DMS53 (cell line): ENCODE data around the gene MAP1LC3B2.

Experiments used
- DNase-seq: peaks from one replicate; lab custom pipeline; 2025; lab: John Stamatoyannopoulos, UW

The MAP1LC3B2 gene

DNA sequence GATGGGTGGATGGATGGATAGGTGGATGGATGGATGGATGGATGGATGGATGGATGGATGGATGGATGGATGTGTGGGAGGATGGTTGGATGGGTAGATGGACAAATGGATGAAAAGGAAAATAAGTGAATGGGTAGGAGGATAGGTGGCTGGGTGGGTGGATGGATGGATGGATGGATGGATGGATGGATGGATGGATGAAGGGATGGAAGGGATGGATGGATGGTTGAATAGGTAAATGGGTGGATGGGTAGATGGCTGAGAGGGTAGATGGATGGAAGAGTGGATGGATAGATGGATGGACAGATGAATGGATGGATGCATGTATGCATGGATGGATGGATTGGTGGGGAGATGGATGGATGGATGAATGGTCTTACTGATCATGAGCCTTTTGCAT, 36.5 kb downstream of the MAP1LC3B2 start:
- DNase-seq: no peak

- no peak for DNase-seq
Observed at GRCh38 chr12:116597886-116598285, 38.7 kb downstream of the MAP1LC3B2 start.

DNA sequence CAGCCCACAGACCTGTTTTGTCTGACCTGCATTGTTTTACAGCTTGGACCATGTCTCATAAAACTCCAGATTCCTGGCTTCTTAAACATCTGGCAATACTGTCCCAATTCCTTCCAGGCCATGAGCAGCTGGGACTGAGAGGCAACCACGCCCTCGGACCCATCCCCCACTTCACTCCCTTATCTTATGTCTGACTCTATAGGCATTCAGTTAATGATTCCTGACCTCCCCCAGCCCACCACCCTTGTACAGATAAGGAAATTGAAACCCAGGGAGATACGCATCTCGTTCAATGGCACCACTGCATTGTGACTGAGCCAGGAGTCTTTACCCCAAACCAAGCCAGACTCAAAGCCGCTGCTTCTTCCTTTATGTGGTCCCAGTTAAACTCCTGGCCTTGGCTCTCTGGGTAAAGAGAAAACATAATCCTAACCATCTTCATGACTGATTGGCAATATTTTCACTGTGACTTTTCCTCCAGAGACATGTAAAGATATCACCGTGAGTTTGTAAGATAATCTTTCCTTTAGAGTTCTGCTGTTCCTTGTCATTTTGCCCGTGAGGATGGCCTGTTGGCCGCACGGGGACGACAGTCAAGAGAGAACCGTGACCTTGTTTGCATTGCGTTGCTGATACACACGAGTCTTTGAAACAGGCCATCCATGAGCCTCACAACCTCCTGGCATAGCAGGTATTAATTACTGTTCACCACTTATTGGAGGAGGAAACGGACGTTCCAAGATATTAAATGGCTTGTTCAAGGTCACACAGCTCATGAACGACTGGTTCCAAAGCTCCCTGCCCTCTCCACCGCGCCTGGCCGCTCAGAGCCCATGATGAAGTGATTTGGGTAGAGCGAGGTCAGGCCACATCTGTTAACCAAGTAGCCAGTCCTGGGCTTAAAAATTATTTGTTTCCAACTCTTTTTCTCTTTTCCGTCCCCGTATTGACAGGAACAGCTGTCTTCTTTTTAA, 39.4 kb downstream of the MAP1LC3B2 start:
- no peak for DNase-seq

DNA sequence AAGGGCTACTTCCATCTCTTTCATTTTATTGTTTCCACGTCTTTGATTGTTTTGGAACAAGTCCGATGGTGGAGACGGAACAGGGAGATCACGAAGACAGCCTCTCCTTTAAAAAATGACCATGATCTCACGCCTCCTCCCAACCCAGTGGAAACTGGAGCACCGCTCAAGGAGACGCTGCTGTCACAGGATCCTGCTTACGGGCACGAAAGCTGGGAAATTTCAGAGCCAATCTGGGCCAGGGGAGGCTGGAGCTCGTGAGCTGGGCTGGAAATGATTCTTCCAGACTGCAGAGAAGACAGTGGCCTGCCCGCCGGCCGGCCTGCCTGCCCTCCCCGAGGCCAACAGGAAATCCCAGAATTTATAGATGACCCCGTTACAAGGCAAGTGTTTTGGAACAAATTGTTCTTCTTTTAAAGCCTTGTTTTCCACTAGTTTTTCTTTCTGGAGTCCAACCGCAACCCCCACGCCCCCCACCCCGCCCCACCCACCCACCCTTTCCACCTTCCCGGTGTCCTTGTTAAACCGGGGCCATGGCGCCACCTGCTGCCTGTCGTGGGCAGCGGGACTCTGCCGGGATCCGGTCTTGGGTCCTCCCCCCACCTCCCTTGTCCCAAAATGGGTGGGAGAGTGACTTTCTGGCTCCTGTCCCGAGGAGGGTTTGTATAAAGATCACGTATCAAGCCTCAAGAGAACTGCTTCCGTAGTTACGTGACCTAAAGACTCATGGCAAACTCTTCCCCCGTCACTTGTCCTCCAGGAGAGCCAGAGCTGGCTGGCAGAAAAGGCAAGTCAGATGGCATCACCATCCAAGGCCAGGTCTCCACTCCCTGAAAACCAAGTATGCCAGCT, 40.3 kb downstream of the MAP1LC3B2 start:
- peak; percentile 87 for DNase-seq

GRCh38 chr12:116600959-116601918, 42.1 kb downstream of the MAP1LC3B2 start:
- no peak for DNase-seq

DNA sequence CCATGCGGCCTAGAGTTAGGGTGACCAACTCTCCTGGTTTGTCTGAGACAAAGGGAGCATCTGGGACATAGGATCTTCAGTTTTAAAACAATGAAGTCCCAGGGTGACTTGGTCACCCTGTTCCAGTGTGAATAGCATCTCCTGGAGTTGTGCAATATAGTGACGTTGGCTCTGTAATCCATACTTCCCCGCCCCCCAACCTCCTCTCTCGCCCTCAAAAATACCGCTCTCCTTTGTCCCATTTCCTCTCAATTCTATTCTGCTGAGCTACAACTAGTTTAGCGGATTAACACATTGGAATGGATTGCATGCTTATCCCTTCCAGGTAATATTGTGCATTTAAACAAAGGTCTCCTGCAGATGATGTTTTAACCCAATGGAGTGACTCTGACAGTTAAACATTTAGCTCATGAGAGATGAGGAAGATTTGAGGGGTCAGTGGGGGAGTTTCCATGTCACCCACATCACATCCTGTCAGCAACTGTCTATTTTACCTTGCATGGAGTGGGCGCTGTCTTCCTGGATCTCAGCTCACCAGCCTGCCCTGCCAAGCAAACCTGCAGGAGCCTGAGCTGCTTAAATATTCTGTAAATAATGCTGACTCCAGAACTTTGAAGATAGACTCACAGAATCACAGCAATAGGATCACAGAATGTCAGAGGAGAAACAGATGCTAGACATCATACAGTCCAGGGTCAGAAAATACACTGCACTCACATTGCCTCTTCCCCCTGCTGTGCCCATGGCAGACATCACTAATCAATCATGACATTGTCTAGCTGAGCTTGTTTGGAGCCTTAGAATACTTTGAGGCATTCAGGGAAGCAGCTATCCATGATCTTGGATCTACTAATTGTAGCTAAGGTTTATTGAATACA, 43.0 kb downstream of the MAP1LC3B2 start:
- no peak for DNase-seq

GRCh38 chr12:116603546-116604177, 44.5 kb downstream of the MAP1LC3B2 start:
- no peak for DNase-seq

- DNase-seq: no peak
Observed at GRCh38 chr12:116604178-116604895, 45.2 kb downstream of the MAP1LC3B2 start.

- DNase-seq: no peak
Observed at GRCh38 chr12:116604951-116605641, 45.9 kb downstream of the MAP1LC3B2 start.

GRCh38 chr12:116606397-116606796, 47.2 kb downstream of the MAP1LC3B2 start:
- DNase-seq: peak; percentile 69

GRCh38 chr12:116607039-116607438, 47.9 kb downstream of the MAP1LC3B2 start:
- DNase-seq: no peak

GRCh38 chr12:116609319-116610114, 50.3 kb downstream of the MAP1LC3B2 start:
- peak; percentile 54 for DNase-seq

GRCh38 chr12:116610971-116611541, 51.9 kb downstream of the MAP1LC3B2 start:
- no peak for DNase-seq

DNA sequence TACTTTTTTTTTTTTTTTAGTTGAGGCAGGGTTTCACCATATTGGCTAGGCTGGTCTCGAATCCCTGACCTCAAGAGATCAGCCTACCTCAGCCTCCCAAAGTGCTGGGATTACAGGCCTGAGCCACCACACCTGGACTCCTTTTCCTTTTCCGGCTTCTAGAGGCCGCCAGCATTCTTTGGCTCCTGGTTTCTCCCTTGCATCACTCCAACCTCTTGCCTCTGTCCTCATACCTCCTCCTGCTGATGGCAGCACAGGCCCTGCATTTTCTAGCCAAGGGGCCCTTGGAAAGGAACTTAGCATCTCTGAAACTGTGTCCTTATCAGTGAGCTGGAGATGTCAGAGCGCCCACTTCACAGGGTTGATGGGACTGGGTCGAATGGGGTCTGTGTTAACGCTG, 53.3 kb downstream of the MAP1LC3B2 start:
- no peak for DNase-seq

- no peak for DNase-seq
Observed at GRCh38 chr12:116613256-116613655, 54.1 kb downstream of the MAP1LC3B2 start.

GRCh38 chr12:116614194-116614915, 55.2 kb downstream of the MAP1LC3B2 start:
- DNase-seq: no peak
